Panc1 (cell line): ENCODE data around the gene ZNF689. TPM values are rescaled to one million over a fixed set of nuclear protein-coding genes. Genes with fewer than 3 reads are reported as not detected.

ENCODE experiments used
- ATAC-seq: fragments of 200-7000 bp; cut with Tn5 transposase; 2 replicates; pipeline ENCODE4 v1.9.1; 2020; ENCODE audit warnings: mild to moderate bottlenecking, moderate library complexity
- BruUV-seq: library from RNA; stranded (reverse); fragments of 400-500 nt; replicated peaks from 2 replicates; lab custom pipeline; 2021; lab: Mats Ljungman, UMichigan
- CTCF ChIA-PET: fragments of 300-600 bp; sonication (Branson Sonifier 250); formaldehyde crosslinking; loops from one replicate; lab custom pipeline; 2022; ENCODE audit warnings: antibody characterized with exemption; lab: Charles Lee
- POLR2A ChIA-PET: fragments of 300-600 bp; sonication (Branson Sonifier 250); formaldehyde crosslinking; loops from one replicate; lab custom pipeline; 2022; ENCODE audit warnings: antibody characterized with exemption; lab: Charles Lee
- DNase-seq: peaks from one replicate; pipeline ENCODE4 v3.0.0-alpha.2; 2010; ENCODE audit warnings: low read depth, low spot score
- H3K27ac ChIP-seq: 2 replicates; pipeline ENCODE4 v1.5.1; 2011; ENCODE audit warnings: mild to moderate bottlenecking, low read length, inconsistent platforms
- H3K27me3 ChIP-seq: fragments of 200-500 bp; sonication (Bioruptor generic); 2 replicates; pipeline ENCODE4 v1.6.0; 2014; ENCODE audit warnings: low read length, inconsistent platforms; ENCODE audit not compliant: control insufficient read depth, insufficient read depth
- H3K36me3 ChIP-seq: fragments of 200-500 bp; sonication (Bioruptor generic); 2 replicates; pipeline ENCODE4 v1.5.1; 2014; ENCODE audit warnings: inconsistent platforms, mild to moderate bottlenecking, low read length, moderate library complexity; ENCODE audit not compliant: control insufficient read depth, insufficient read depth
- H3K4me1 ChIP-seq: 2 replicates; pipeline ENCODE4 v1.5.1; 2011; ENCODE audit warnings: inconsistent platforms, mild to moderate bottlenecking, low read length, moderate library complexity; ENCODE audit not compliant: control insufficient read depth, insufficient read depth
- H3K4me3 ChIP-seq, 2 experiments: 2 replicates each; pipeline ENCODE4 v1.5.1; 2011 to 2012; ENCODE audit warnings: low read depth in 2 of 2, low read length in 2 of 2, mild to moderate bottlenecking in 2 of 2, inconsistent platforms in 1 of 2, moderate library complexity in 1 of 2
- H3K9me3 ChIP-seq: fragments of 200-500 bp; sonication (Bioruptor generic); 2 replicates; pipeline ENCODE4 v1.5.1; 2014; ENCODE audit warnings: low read depth, mild to moderate bottlenecking, inconsistent platforms, low read length, moderate library complexity; ENCODE audit not compliant: control insufficient read depth, insufficient read depth
- CTCF ChIP-seq: fragments of 450-650 bp; IDR thresholded peaks from 2 replicates; pipeline ENCODE4 v1.5.1; 2017; ENCODE audit warnings: mild to moderate bottlenecking
- POLR2AphosphoS5 ChIP-seq: IDR thresholded peaks from 2 replicates; pipeline ENCODE4 v1.6.1; 2012; ENCODE audit warnings: mild to moderate bottlenecking, low read depth, low read length, moderate library complexity
- SIN3A ChIP-seq: IDR thresholded peaks from 2 replicates; pipeline ENCODE4 v1.6.1; 2012; ENCODE audit warnings: low read depth, mild to moderate bottlenecking, low read length, moderate library complexity, borderline replicate concordance; ENCODE audit not compliant: insufficient read depth
- TCF7L2 ChIP-seq: IDR thresholded peaks from 2 replicates; pipeline ENCODE4 v1.6.1; 2011; ENCODE audit warnings: mild to moderate bottlenecking, low read depth, low read length, inconsistent platforms
- in situ Hi-C: cut with HindIII; loops from 2 replicates; pipeline ENCODE4 v1.10.0; 2016; ENCODE audit warnings: low sequenced_read_pairs, low pct_unique_long_range_greater_than_20kb
- intact Hi-C: fragments of 100-400 bp; cut with micrococcal nuclease; formaldehyde crosslinking; loops from one replicate; pipeline ENCODE4 v1.10.0; 2022; ENCODE audit not compliant: unreplicated experiment
- total RNA-seq: library from RNA; stranded (reverse); gene quantifications from one replicate; pipeline ENCODE4 v1.2.1, GENCODE V29; 2021; ENCODE audit not compliant: unreplicated experiment
- TF ChIP-seq, protein P1 (sequence below), 2 experiments: IDR thresholded peaks; 2 replicates each; pipeline ENCODE4 v1.6.1; 2011 to 2012; ENCODE audit warnings: low read depth in 2 of 2, control low read depth in 1 of 2, low read length in 1 of 2, mild to moderate bottlenecking in 1 of 2, moderate library complexity in 1 of 2; ENCODE audit not compliant: insufficient read depth in 1 of 2

The ZNF689 gene
- total RNA-seq, 1 experiment from 2014 or later, result 16.5 TPM

DNA sequence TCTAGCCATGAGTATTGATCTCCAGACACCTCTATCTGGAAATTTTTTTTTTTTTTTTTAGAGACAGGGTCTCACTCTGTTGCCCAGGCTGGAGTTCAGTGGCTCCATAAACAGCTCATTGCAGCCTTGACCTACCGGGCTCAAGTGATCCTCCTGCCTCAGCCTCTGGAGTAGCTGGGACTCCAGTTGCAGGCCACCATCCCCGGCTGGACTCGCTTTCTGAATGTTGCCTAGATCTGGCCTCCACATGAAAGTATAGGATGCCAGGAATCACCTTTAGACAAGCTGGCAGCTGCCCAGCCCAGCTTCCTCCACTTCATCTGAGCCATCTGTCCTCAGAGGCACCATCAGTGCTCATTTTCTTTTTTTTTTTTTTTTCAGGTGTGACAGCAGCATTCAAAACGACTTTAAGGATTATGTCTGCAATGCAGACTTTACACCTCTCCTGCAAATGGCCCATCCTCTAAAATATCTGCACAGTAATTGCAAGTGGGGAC lies 34.2 kb upstream of the ZNF689 start:
- Histone ChIP-seq H3K27ac (no peak overlapping the region), H3K4me1 (no peaks in the 10 kb centered on the region), H3K4me3 (no peak overlapping the region), H3K27me3 (no peaks in the 10 kb centered on the region), H3K36me3 (no peaks in the 10 kb centered on the region), H3K9me3 (no peaks in the 10 kb centered on the region)
- no peak for ATAC-seq
- CTCF ChIA-PET, result interaction anchor here (0.7 kb wide), 1 partner anchor 49 kb away, joined by 3 read pairs; no protein-coding TSS in a partner anchor
- DNase-seq, result no peak
- in situ Hi-C loops (no loop called here), intact Hi-C loops (no loop called here)
- TF ChIP-seq CTCF (no peak), TCF7L2 (no peak), SIN3A (no peak), POLR2AphosphoS5 (no peak)
- TF ChIP-seq, protein P1, sequence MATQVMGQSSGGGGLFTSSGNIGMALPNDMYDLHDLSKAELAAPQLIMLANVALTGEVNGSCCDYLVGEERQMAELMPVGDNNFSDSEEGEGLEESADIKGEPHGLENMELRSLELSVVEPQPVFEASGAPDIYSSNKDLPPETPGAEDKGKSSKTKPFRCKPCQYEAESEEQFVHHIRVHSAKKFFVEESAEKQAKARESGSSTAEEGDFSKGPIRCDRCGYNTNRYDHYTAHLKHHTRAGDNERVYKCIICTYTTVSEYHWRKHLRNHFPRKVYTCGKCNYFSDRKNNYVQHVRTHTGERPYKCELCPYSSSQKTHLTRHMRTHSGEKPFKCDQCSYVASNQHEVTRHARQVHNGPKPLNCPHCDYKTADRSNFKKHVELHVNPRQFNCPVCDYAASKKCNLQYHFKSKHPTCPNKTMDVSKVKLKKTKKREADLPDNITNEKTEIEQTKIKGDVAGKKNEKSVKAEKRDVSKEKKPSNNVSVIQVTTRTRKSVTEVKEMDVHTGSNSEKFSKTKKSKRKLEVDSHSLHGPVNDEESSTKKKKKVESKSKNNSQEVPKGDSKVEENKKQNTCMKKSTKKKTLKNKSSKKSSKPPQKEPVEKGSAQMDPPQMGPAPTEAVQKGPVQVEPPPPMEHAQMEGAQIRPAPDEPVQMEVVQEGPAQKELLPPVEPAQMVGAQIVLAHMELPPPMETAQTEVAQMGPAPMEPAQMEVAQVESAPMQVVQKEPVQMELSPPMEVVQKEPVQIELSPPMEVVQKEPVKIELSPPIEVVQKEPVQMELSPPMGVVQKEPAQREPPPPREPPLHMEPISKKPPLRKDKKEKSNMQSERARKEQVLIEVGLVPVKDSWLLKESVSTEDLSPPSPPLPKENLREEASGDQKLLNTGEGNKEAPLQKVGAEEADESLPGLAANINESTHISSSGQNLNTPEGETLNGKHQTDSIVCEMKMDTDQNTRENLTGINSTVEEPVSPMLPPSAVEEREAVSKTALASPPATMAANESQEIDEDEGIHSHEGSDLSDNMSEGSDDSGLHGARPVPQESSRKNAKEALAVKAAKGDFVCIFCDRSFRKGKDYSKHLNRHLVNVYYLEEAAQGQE (IDR thresholded peaks at IDR 0.05; ENCODE audit: insufficient read depth in 1 of 2, low read depth in 2 of 2, low read length in 1 of 2), result no peak
- no TSS peak for BruUV-seq
- POLR2A ChIA-PET, result interaction anchor here (0.6 kb wide), 1 partner anchor 23 kb away, joined by 9 read pairs; no protein-coding TSS in a partner anchor

DNA sequence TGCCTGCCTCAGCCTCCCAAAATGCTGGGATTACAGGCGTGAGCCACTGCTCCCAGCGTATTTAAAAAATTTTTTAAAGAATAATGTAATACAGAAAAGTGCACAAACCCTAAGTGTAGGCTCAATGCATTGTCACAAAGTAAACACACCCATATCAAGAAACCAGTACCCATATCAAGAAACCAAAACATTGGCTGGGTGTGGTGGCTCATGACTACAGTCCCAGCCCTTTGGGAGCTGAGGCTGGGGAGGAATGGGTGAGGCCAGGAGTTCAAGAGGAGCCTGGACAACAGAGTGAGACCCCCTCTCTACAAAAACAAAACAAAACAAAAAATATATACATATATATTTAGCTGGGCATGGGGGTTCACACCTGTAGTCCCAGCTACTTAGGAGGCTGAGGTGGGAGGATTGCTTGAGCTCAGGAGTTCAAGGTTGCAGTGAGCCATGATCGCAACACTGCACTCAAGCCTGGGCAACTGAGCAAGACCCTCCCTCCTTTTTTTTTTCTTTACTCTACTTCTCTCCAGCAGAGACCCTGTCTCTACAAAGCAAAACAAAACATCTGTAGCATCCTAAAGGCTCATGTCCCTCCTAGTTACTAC lies 31.3 kb upstream of the ZNF689 start:
- ChIA-PET POLR2A (interaction anchor here (0.7 kb wide), 1 partner anchor 200 kb away, joined by 3 read pairs; no protein-coding TSS in a partner anchor), CTCF (no interaction called here)
- no peaks in the 10 kb centered on the region for H3K9me3 ChIP-seq
- TF ChIP-seq POLR2AphosphoS5, result no peak
- no peak for TF ChIP-seq CTCF
- H3K36me3 ChIP-seq, result no peaks in the 10 kb centered on the region
- in situ Hi-C loops (no loop called here), intact Hi-C loops (no loop called here)
- DNase-seq, result no peak
- H3K4me1 ChIP-seq, result no peaks in the 10 kb centered on the region
- no TSS peak for BruUV-seq
- no peak overlapping the region for H3K27ac ChIP-seq
- no peak overlapping the region for H3K4me3 ChIP-seq
- no peak for ATAC-seq
- H3K27me3 ChIP-seq, result no peaks in the 10 kb centered on the region
